Vagina (tissue), 2 donors: ENCODE measurements around the gene MIF4GD. TPM values are rescaled to one million over a fixed set of nuclear protein-coding genes. Genes with fewer than 3 reads are reported as not detected.

ENCODE experiments used
- DNase-seq, 2 donors: peaks; one replicate each; pipeline ENCODE4 v3.0.0-alpha.2; 2017; ENCODE audit errors: extremely low spot score in 2 of 2
- H3K27ac ChIP-seq: fragments of 200-600 bp; sonication (generic); one replicate; pipeline ENCODE4 v1.5.1; 2019
- H3K27me3 ChIP-seq: fragments of 200-600 bp; sonication (generic); one replicate; pipeline ENCODE4 v1.5.1; 2019
- H3K36me3 ChIP-seq, 2 donors: fragments of 200-600 bp; sonication (generic); one replicate each; pipeline ENCODE4 v1.5.1; 2017 to 2019
- H3K4me1 ChIP-seq: fragments of 200-600 bp; sonication (generic); one replicate; pipeline ENCODE4 v1.5.1; 2019
- H3K4me3 ChIP-seq, 2 donors: fragments of 200-600 bp; sonication (generic); 1 replicate in 1 of 2; 2 replicates in 1 of 2; pipeline ENCODE4 v1.5.1; 2016 to 2019
- H3K9me3 ChIP-seq: fragments of 200-600 bp; sonication (generic); one replicate; pipeline ENCODE4 v1.5.1; 2019
- CTCF ChIP-seq, 3 experiments: fragments of 450-650 bp in 2 of 3; fragments of 200-600 bp in 1 of 3; sonication (generic) in 1 of 3; IDR thresholded peaks; one replicate each; pipeline ENCODE4 v1.5.1; 2017 to 2019; ENCODE audit warnings: antibody characterized with exemption in 3 of 3, mild to moderate bottlenecking in 2 of 3, moderate library complexity in 2 of 3
- POLR2A ChIP-seq, 2 donors: fragments of 450-650 bp; IDR thresholded peaks; one replicate each; pipeline ENCODE4 v1.6.1; 2017; ENCODE audit warnings: antibody characterized with exemption in 2 of 2, mild to moderate bottlenecking in 2 of 2, moderate library complexity in 2 of 2
- POLR2AphosphoS5 ChIP-seq, 2 donors: sonication (generic); formaldehyde crosslinking; IDR thresholded peaks; one replicate each; pipeline ENCODE4 v1.9.0; 2017; ENCODE audit warnings: antibody characterized with exemption in 2 of 2, mild to moderate bottlenecking in 2 of 2, low read depth in 1 of 2; ENCODE audit not compliant: insufficient read depth in 1 of 2
- intact Hi-C: fragments of 100-400 bp; cut with DNase I; formaldehyde crosslinking; loops from one replicate; pipeline ENCODE4 v1.15.1; 2023
- total RNA-seq: library from RNA; depleted of rRNA; stranded (reverse); fragments of >200 nt; gene quantifications from one replicate; pipeline ENCODE4 v1.2.3, GENCODE V29; 2016

Gene MIF4GD
- total RNA-seq, 1 donor from 2014 or later: 26.3 TPM

- Histone ChIP-seq H3K27ac (no peak overlapping the region), H3K9me3 (no peaks in the 10 kb centered on the region), H3K36me3 (peaks cover 0 to 32% of the 10 kb centered on the region in 2 donors), H3K4me1 (no peaks in the 10 kb centered on the region), H3K27me3 (no peaks in the 10 kb centered on the region), H3K4me3 (no peak overlapping the region)
- intact Hi-C loops: no loop called here
- TF ChIP-seq POLR2AphosphoS5 (IDR thresholded peaks at IDR 0.05; ENCODE audit: insufficient read depth in 1 of 2, low read depth in 1 of 2) (no peak), POLR2A (IDR thresholded peaks at IDR 0.05) (no peak), CTCF (IDR thresholded peaks at IDR 0.05) (no peak)
- no peak for DNase-seq
Measured at GRCh38 chr17:75317671-75318070, 46.6 kb upstream of the MIF4GD start.

- Histone ChIP-seq H3K36me3 (peaks cover 0 to 23% of the 10 kb centered on the region in 2 donors), H3K27me3 (no peaks in the 10 kb centered on the region), H3K4me1 (no peaks in the 10 kb centered on the region), H3K27ac (no peak overlapping the region), H3K4me3 (no peak overlapping the region), H3K9me3 (no peaks in the 10 kb centered on the region)
- intact Hi-C loops: no loop called here
- DNase-seq: no peak
- TF ChIP-seq POLR2A (IDR thresholded peaks at IDR 0.05) (no peak), POLR2AphosphoS5 (IDR thresholded peaks at IDR 0.05; ENCODE audit: insufficient read depth in 1 of 2, low read depth in 1 of 2) (no peak), CTCF (IDR thresholded peaks at IDR 0.05) (no peak)
Measured at GRCh38 chr17:75316253-75316652, 45.2 kb upstream of the MIF4GD start.

GRCh38 chr17:75315541-75316243, 44.7 kb upstream of the MIF4GD start:
- Histone ChIP-seq H3K4me1 (no peaks in the 10 kb centered on the region), H3K4me3 (no peak overlapping the region), H3K36me3 (peaks cover 0 to 17% of the 10 kb centered on the region in 2 donors), H3K27ac (no peak overlapping the region), H3K9me3 (no peaks in the 10 kb centered on the region), H3K27me3 (no peaks in the 10 kb centered on the region)
- intact Hi-C loops: no loop called here
- DNase-seq: no peak
- TF ChIP-seq CTCF (IDR thresholded peaks at IDR 0.05) (no peak), POLR2A (IDR thresholded peaks at IDR 0.05) (no peak), POLR2AphosphoS5 (IDR thresholded peaks at IDR 0.05; ENCODE audit: insufficient read depth in 1 of 2, low read depth in 1 of 2) (no peak)

- no peak for DNase-seq
- Histone ChIP-seq H3K4me3 (no peak overlapping the region), H3K27ac (no peak overlapping the region), H3K36me3 (peaks cover 0 to 6% of the 10 kb centered on the region in 2 donors), H3K4me1 (no peaks in the 10 kb centered on the region), H3K27me3 (no peaks in the 10 kb centered on the region), H3K9me3 (no peaks in the 10 kb centered on the region)
- intact Hi-C loops: no loop called here
- no peak for TF ChIP-seq CTCF (IDR thresholded peaks at IDR 0.05)
- TF ChIP-seq POLR2AphosphoS5 (IDR thresholded peaks at IDR 0.05; ENCODE audit: insufficient read depth in 1 of 2, low read depth in 1 of 2): no peak
- no peak for TF ChIP-seq POLR2A (IDR thresholded peaks at IDR 0.05)
Measured at GRCh38 chr17:75313941-75314551, 43.0 kb upstream of the MIF4GD start.
